ENCODE measurements around the gene JRKL.

Gene JRKL

GRCh38 chr11:96342014-96342960 is 47.5 kb upstream of the JRKL start:
- TF ChIP-seq RAD21 (IDR thresholded peaks at IDR 0.05; ENCODE audit: low read depth) (no peak), FOXM1 (IDR thresholded peaks at IDR 0.05; ENCODE audit: borderline replicate concordance, low read depth) (no peak), EGR1 (IDR thresholded peaks at IDR 0.05) (no peak), ZBTB7A (IDR thresholded peaks at IDR 0.05; ENCODE audit: low read depth) (no peak), TCF12 (IDR thresholded peaks at IDR 0.05; ENCODE audit: low read depth) (no peak), EP300 (IDR thresholded peaks at IDR 0.05; ENCODE audit: borderline replicate concordance) (no peak), USF1 (IDR thresholded peaks at IDR 0.05) (no peak), CEBPB (IDR thresholded peaks at IDR 0.05) (no peak), NFIC (IDR thresholded peaks at IDR 0.05) (no peak; the same call in 1 of the 2 replicates)

GRCh38 chr11:96342961-96343711 is 46.7 kb upstream of the JRKL start, which contains the start of gene MAML2:
Gene MAML2 (minus strand): TSS chr11:96343195. CDS start chr11:96341895, 1,300 bp downstream.
- no peak for TF ChIP-seq EGR1 (IDR thresholded peaks at IDR 0.05)
- peak; percentile 92 for TF ChIP-seq RAD21 (IDR thresholded peaks at IDR 0.05; ENCODE audit: low read depth)
- TF ChIP-seq EP300 (IDR thresholded peaks at IDR 0.05; ENCODE audit: borderline replicate concordance): no peak
- no peak for TF ChIP-seq CREB1 (IDR thresholded peaks at IDR 0.05; ENCODE audit: low read depth)
- peak; percentile 13; the same call in 1 of the 2 replicates for TF ChIP-seq MAX (IDR thresholded peaks at IDR 0.05)
- no peak for TF ChIP-seq REST (IDR thresholded peaks at IDR 0.05; ENCODE audit: low read depth)
- no peak for TF ChIP-seq YY1 (IDR thresholded peaks at IDR 0.05; ENCODE audit: low read depth)
- 0 out of 2 replicates have a peak, but pooled peaks have one; percentile 26 for TF ChIP-seq TAF1 (IDR thresholded peaks at IDR 0.05; ENCODE audit: low read depth)

- TF ChIP-seq USF1 (IDR thresholded peaks at IDR 0.05): no peak
- no peak for TF ChIP-seq FOXM1 (IDR thresholded peaks at IDR 0.05; ENCODE audit: borderline replicate concordance, low read depth)
- no peak for TF ChIP-seq EGR1 (IDR thresholded peaks at IDR 0.05)
- TF ChIP-seq RAD21 (IDR thresholded peaks at IDR 0.05; ENCODE audit: low read depth): no peak
- TF ChIP-seq TEAD4 (IDR thresholded peaks at IDR 0.05): no peak
- TF ChIP-seq EP300 (IDR thresholded peaks at IDR 0.05; ENCODE audit: borderline replicate concordance): no peak
- no peak for TF ChIP-seq NFIC (IDR thresholded peaks at IDR 0.05)
These were observed 33.0 kb upstream of the JRKL start for GRCh38 chr11:96356848-96357247.

- TF ChIP-seq RAD21 (IDR thresholded peaks at IDR 0.05; ENCODE audit: low read depth) (no peak), TAF1 (IDR thresholded peaks at IDR 0.05; ENCODE audit: low read depth) (no peak)
These were observed 32.0 kb upstream of the JRKL start for GRCh38 chr11:96357794-96358193.

- TF ChIP-seq USF1 (IDR thresholded peaks at IDR 0.05): no peak
- TF ChIP-seq CEBPB (IDR thresholded peaks at IDR 0.05): no peak
- no peak for TF ChIP-seq EP300 (IDR thresholded peaks at IDR 0.05; ENCODE audit: borderline replicate concordance)
- TF ChIP-seq RAD21 (IDR thresholded peaks at IDR 0.05; ENCODE audit: low read depth): no peak
- no peak for TF ChIP-seq YY1 (IDR thresholded peaks at IDR 0.05; ENCODE audit: low read depth)
- no peak for TF ChIP-seq NFIC (IDR thresholded peaks at IDR 0.05)
- no peak for TF ChIP-seq TCF12 (IDR thresholded peaks at IDR 0.05; ENCODE audit: low read depth)
- TF ChIP-seq REST (IDR thresholded peaks at IDR 0.05; ENCODE audit: low read depth): no peak
- TF ChIP-seq TAF1 (IDR thresholded peaks at IDR 0.05; ENCODE audit: low read depth): no peak
- no peak for TF ChIP-seq FOXM1 (IDR thresholded peaks at IDR 0.05; ENCODE audit: borderline replicate concordance, low read depth)
- TF ChIP-seq CREB1 (IDR thresholded peaks at IDR 0.05; ENCODE audit: low read depth): no peak
- TF ChIP-seq ZBTB7A (IDR thresholded peaks at IDR 0.05; ENCODE audit: low read depth): no peak
- no peak for TF ChIP-seq EGR1 (IDR thresholded peaks at IDR 0.05)
- TF ChIP-seq MAX (IDR thresholded peaks at IDR 0.05): no peak
- no peak for TF ChIP-seq TEAD4 (IDR thresholded peaks at IDR 0.05)
These were observed 31.5 kb upstream of the JRKL start for GRCh38 chr11:96358321-96358720.
